HepG2 (cell line): ENCODE results near the gene PLPPR2. TPM values are rescaled to one million over a fixed set of nuclear protein-coding genes. Genes with fewer than 3 reads are reported as not detected.

Experiments used
- CREB1 ChIP-seq, 2 experiments: fragments of 450-650 bp in 1 of 2; IDR thresholded peaks; 2 replicates each; pipeline ENCODE4 v1.6.1; 2016 to 2017; ENCODE audit warnings: control low read depth in 1 of 2, mild to moderate bottlenecking in 1 of 2, missing compliant biosample characterization in 1 of 2, missing genetic modification characterization in 1 of 2
- DMTF1 ChIP-seq: sonication (generic); formaldehyde crosslinking; IDR thresholded peaks from 2 replicates; pipeline ENCODE4 v1.4.0; 2020; ENCODE audit warnings: mild to moderate bottlenecking, missing genetic modification reagents
- DNMT1 ChIP-seq: sonication (generic); formaldehyde crosslinking; IDR thresholded peaks from 2 replicates; pipeline ENCODE4 v1.5.1; 2020; ENCODE audit warnings: mild to moderate bottlenecking, missing genetic modification reagents
- EEA1 ChIP-seq: sonication (generic); formaldehyde crosslinking; IDR thresholded peaks from 2 replicates; pipeline ENCODE4 v1.5.1; 2020; ENCODE audit warnings: mild to moderate bottlenecking, missing genetic modification reagents, borderline replicate concordance
- GABPB1 ChIP-seq: IDR thresholded peaks from 2 replicates; pipeline ENCODE4 v1.6.1; 2016; ENCODE audit warnings: mild to moderate bottlenecking, missing genetic modification reagents, moderate library complexity, missing compliant biosample characterization
- HMGXB4 ChIP-seq, 2 experiments: sonication (generic) in 1 of 2; formaldehyde crosslinking in 1 of 2; IDR thresholded peaks; 2 replicates each; pipeline versions ENCODE4 v1.4.0 to v1.6.1; 2018 to 2020; ENCODE audit warnings: missing genetic modification reagents in 2 of 2, borderline replicate concordance in 1 of 2, low read depth in 1 of 2, mild to moderate bottlenecking in 1 of 2, missing biosample characterization in 1 of 2
- NR0B2 ChIP-seq: sonication (generic); formaldehyde crosslinking; IDR thresholded peaks from 2 replicates; pipeline ENCODE4 v1.4.0; 2020; ENCODE audit warnings: mild to moderate bottlenecking, missing genetic modification reagents
- PRPF4 ChIP-seq: fragments of 200-400 bp; formaldehyde crosslinking; IDR thresholded peaks from 2 replicates; pipeline ENCODE4 v1.6.1; 2016; ENCODE audit warnings: low read length, low read depth; ENCODE audit not compliant: poor library complexity, severe bottlenecking
- RBM22 ChIP-seq: fragments of 200-400 bp; formaldehyde crosslinking; optimal IDR thresholded peaks from 2 replicates; pipeline ENCODE3; 2017; ENCODE audit warnings: mild to moderate bottlenecking, low read length, moderate library complexity
- SUZ12 ChIP-seq: fragments of 150-350 bp; IDR thresholded peaks from 2 replicates; pipeline ENCODE4 v1.6.1; 2014; ENCODE audit warnings: low read depth, low read length
- TCF7 ChIP-seq: sonication (generic); IDR thresholded peaks from 2 replicates; pipeline ENCODE4 v1.6.1; 2016; ENCODE audit warnings: antibody characterized with exemption, low read depth
- ZFY ChIP-seq: sonication (generic); formaldehyde crosslinking; IDR thresholded peaks from 2 replicates; pipeline ENCODE4 v1.4.0; 2020; ENCODE audit warnings: missing genetic modification reagents
- ZHX2 ChIP-seq, 2 experiments: sonication (generic) in 1 of 2; formaldehyde crosslinking in 1 of 2; IDR thresholded peaks; 2 replicates each; pipeline versions ENCODE4 v1.6.1 to v1.9.0; 2014 to 2022; ENCODE audit warnings: antibody characterized with exemption in 1 of 2, borderline replicate concordance in 1 of 2, inconsistent platforms in 1 of 2, low read depth in 1 of 2, missing genetic modification reagents in 1 of 2
- ZNF20 ChIP-seq: sonication (generic); formaldehyde crosslinking; IDR thresholded peaks from 2 replicates; pipeline ENCODE4 v1.4.0; 2020; ENCODE audit warnings: mild to moderate bottlenecking, moderate library complexity, missing genetic modification reagents
- ZNF264 ChIP-seq: sonication (generic); formaldehyde crosslinking; IDR thresholded peaks from 2 replicates; pipeline ENCODE4 v1.4.0; 2020; ENCODE audit warnings: missing genetic modification reagents
- ZNF292 ChIP-seq: sonication (generic); formaldehyde crosslinking; IDR thresholded peaks from 2 replicates; pipeline ENCODE4 v1.8.1; 2022; ENCODE audit warnings: mild to moderate bottlenecking, low read depth, missing genetic modification reagents, borderline replicate concordance
- ZNF335 ChIP-seq: sonication (generic); formaldehyde crosslinking; IDR thresholded peaks from 2 replicates; pipeline ENCODE4 v1.4.0; 2020; ENCODE audit warnings: missing genetic modification reagents
- ZNF720 ChIP-seq: sonication (generic); formaldehyde crosslinking; IDR thresholded peaks from 2 replicates; pipeline ENCODE4 v1.4.0; 2020; ENCODE audit warnings: missing genetic modification reagents
- polyA plus RNA-seq, 8 experiments: library from polyadenylated mRNA; depleted of rRNA in 3 of 8; stranded (reverse) in 7 of 8; unstranded in 1 of 8; fragments of >200 nt; fragmentation: Illumina TruSeq in 4 of 8; extraction: Trizol in 4 of 8; gene quantifications; 2 replicates each; pipeline versions ENCODE4 v1.2.1 to v1.2.3, GENCODE V29; 2011 to 2016; ENCODE audit warnings: low read depth in 4 of 8, missing spikeins in 1 of 8, mixed read lengths in 1 of 8; ENCODE audit not compliant: insufficient read depth in 1 of 8
- total RNA-seq, 5 experiments: library from RNA; depleted of rRNA; stranded (reverse); fragments of >200 nt; fragmentation: Illumina TruSeq; extraction: Trizol; gene quantifications; 2 replicates each; pipeline ENCODE4 v1.2.3, GENCODE V29; 2016; ENCODE audit warnings: low read depth in 1 of 5

The PLPPR2 gene
- total and polyA plus RNA-seq, 2 of the 13 experiments (the other 11 are each of a cell fraction or from before 2014, with no cell fraction given) = 1.5 to 2.1 TPM

GRCh38 chr19:11324079-11324661 lies 31.1 kb upstream of the PLPPR2 start (continued):
- no peak for TF ChIP-seq DMTF1
- no peak for TF ChIP-seq CREB1 (IDR thresholded peaks at IDR 0.05)
- TF ChIP-seq CREB1 (CRISPR knock-in tag; IDR thresholded peaks at IDR 0.05) = no peak
- TF ChIP-seq RBM22 = no peak
- no peak for TF ChIP-seq DNMT1
- TF ChIP-seq ZNF335 = 0 out of 2 replicates have a peak, but pooled peaks have one; percentile 38
- TF ChIP-seq ZFY (CRISPR knock-in tag) = peak; percentile 56; the same call in 1 of the 2 replicates
- TF ChIP-seq ZHX2 (IDR thresholded peaks at IDR 0.05; ENCODE audit: low read depth) = no peak
- TF ChIP-seq ZHX2 (CRISPR knock-in tag; IDR thresholded peaks at IDR 0.05; ENCODE audit: borderline replicate concordance) = no peak
- no peak for TF ChIP-seq NR0B2 (CRISPR knock-in tag)
- TF ChIP-seq TCF7 = peak; percentile 77
- 0 out of 4 replicates have a peak, but pooled peaks of 1 of the 2 experiments have one; percentile 48 for TF ChIP-seq HMGXB4 (CRISPR knock-in tag; IDR thresholded peaks at IDR 0.05; ENCODE audit: borderline replicate concordance in 1 of 2, low read depth in 1 of 2)
- no peak for TF ChIP-seq PRPF4
- no peak for TF ChIP-seq EEA1 (CRISPR knock-in tag)
- no peak for TF ChIP-seq SUZ12
- TF ChIP-seq ZNF720 (CRISPR knock-in tag) = no peak
- peak; percentile 64 for TF ChIP-seq GABPB1 (CRISPR knock-in tag)
- 0 out of 2 replicates have a peak, but pooled peaks have one; percentile 37 for TF ChIP-seq ZNF264
- peak; percentile 19; the same call in 1 of the 2 replicates for TF ChIP-seq ZNF292 (CRISPR knock-in tag)
- TF ChIP-seq ZNF20 = no peak
